Ramos (cell line): ENCODE results near the gene CROCC2.

Experiments
- in situ Hi-C: fragments of 300-500 bp; cut with MboI; formaldehyde crosslinking; loops from one replicate; pipeline ENCODE4 v1.14.3; 2022; ENCODE audit warnings: low sequenced_read_pairs; ENCODE audit not compliant: unreplicated experiment

The CROCC2 gene

GRCh38 chr2:240982821-240983281 lies 76.7 kb downstream of the CROCC2 start:
- in situ Hi-C loops: no loop called here

DNA sequence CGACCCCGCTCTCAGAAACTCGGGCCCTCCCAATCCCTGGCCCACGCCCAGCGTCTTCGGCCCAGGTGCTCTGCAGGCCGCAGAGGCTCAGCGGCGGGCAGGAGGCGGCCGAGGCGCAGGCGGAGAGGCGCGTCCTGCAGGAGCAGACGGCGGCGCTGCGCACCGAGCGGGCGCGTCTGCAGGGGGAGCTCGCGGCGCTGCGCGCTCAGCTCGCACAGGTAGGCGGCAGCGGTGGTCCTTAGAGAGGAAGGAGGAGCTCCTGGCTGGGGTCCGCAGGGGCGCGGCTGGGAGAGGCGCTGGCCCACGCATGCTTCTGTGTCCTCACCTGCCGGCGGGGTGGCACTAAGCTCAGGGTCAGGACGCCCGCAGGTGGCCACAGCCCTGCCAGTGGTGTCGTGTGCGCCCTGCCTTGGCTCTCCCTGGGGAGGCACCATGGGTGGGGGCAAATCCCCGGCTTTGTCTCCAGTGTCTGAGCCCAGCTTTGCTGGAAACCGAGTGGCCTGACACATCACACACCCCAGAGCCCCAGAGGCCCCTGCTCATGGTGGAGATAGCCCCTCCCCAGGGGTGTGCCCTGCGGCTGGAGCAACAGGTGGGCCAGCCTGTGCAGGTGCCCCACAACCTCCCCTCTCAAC lies 77.3 kb downstream of the CROCC2 start:
- in situ Hi-C loops: no loop called here

DNA sequence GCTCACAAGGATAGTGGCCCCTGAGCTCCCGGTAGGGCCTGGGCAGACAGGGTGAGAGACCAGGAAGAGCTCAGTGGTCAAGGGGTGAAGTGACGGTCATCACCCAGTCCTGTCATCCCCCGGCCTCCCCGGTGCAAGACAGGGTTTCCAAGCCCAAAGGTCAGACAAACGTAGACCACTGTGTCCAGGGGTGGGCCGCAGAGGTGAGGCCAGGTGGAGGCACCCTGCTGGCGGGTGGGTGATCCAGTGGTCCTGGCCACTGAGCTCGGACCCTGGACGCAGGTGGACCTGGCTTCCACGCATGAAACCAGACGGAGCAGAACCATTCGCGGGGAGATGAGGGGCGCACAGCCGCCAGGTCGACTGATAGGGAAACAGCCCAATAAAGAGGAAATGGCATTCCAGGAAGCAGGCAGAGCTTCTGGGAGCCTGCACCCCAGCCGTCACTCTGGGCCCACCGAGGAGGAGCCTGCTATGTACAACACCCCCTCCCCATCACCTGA lies 77.9 kb downstream of the CROCC2 start:
- in situ Hi-C loops: no loop called here

GRCh38 chr2:240985881-240986786 lies 80.0 kb downstream of the CROCC2 start:
- in situ Hi-C loops: no loop called here

DNA sequence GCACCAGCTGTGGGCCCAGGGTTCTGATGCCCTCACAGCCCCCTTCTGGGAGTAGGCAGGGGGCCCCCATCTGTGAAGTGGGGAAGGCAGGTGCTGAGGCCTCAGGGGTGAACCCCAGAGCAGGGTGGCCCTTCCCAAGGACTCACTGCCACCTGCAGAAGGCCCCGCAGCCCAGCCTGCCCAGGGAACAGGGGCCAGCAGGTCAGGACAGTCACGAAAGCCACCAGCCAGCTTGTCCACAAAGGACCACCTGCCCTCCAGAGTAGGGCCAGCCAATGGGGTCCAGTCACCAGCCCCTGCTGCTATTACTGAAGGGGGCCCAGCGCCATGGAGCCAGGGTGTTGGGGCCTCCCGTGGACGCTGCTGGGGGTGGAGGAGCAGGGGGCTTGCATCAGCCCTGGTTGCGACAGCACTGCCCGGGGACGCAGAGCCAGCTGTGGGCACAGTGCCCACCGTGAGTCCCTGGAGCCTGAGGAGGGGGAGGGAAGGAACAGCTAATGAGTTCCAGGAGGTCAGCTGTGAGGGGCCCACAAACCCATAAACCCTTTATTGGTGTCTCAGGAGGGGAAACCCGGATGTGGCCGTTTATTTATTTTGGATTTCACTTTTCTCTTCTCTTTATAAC lies 80.8 kb downstream of the CROCC2 start:
- in situ Hi-C loops: no loop called here

DNA sequence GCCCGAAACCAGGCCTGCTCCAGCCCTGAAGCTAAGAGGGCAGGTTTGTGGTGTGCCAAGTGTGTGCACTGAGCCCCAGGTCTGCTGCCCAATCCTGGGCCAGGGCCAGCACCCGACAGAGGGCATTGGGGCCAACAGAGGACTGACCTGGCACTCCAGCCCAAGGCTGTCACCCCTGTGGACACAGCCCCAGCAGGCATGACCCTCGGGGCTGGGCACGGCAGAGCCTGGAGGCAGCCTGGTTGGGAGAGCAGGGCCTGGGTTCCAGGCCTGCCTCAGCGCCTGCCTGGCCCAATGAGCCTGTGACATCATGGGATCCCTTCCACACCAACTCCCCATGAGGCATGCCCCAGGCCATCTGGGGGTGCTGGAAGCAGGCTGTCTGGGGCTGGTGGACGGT lies 81.5 kb downstream of the CROCC2 start:
- in situ Hi-C loops: no loop called here

DNA sequence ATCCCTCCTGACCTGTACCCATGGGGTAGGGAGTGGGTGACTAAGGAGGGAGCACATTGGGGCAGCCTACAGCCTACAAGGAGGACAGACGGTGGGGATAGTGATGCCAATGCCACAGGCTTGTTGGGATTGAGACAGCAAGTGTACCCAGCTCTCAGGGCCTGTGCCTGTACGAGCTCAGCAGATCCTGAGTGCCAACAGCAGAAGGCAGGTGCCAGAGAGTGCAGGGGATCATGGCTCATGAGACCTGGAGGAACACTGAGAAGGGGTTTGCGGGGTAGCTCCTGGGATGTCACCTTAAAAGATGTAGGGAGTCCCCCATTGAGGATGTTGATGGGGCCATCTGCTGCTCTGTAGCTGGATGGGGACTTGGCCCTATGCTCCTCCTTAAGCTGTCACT lies 82.0 kb downstream of the CROCC2 start:
- in situ Hi-C loops: no loop called here

DNA sequence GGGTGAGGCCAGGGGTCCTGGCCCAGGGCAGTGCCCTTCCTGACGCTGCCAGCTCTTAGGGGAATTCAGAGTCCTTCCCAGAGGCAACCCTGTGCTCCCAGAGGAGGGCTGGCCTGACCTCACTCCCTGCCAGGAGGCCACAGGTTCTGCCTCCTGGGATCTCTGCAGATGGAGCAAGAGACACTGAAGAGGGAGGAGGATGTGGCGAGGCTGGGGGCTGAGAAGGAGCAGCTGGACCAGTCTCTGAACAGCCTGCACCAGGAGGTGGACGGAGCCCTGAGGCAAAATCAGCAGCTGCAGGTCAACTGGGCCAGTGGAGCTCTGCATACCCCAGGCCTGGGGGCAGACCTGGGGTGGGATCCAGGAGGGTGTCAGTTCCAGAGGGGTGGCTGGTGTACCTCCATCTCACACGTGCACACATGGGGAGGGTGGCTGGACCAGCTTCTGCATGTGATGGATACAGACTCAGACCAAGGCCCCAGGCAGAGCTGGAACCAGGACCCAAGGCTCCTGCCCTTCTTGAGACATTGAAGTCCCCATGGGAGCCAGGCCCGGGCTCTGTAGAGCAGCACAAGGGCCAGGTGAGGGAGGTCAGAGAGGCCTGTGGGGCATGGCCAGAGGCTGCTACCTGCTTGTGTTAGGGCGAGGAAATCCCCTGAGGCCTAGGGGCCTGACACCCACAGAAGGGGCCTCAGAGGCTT lies 82.6 kb downstream of the CROCC2 start:
- in situ Hi-C loops: no loop called here

- in situ Hi-C loops: no loop called here
Measured at GRCh38 chr2:240989451-240990265, 83.5 kb downstream of the CROCC2 start.

DNA sequence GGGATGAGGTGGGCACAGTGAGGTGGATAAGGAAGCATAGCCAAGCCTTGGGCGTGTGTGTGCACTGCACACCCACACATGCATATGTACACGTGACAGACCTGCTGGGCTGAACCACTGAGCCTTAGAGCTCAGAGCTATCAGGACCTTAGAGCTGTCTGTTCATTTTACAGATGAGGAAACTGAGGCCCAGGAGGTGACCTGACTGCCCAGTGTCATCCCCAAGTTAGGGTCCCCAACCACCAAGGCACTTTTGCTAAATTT lies 84.1 kb downstream of the CROCC2 start:
- in situ Hi-C loops: no loop called here

DNA sequence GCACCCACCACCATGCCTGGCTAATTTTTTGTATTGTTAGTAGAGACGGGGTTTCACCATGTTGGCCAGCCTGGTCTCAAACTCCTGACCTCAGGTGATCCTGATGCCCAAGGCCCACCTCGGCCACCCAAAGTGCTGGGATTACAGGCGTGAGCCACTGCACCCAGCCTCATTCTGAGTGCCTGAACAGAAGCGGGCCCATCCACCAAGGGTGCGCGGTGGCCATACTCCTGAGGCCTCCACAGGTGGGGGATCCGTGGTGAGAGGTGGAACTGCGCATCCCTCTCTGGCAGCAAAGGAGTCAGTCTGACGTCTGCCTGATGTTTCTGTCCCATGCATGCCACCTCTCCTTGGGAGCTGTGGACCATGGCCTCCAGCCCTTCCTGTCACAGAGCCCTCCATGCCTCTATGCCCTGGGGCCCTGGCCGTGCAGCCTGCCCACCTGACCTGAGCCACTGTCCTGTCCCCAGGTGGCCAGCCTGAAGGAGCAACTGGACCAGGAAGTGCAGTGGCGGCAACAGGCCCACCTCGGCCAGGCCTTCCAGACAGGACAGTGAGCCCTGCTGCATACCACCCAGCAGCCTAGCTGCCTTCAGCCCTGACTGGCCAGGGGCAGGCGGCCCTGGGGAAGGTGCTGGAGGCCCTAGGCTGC lies 84.7 kb downstream of the CROCC2 start:
- in situ Hi-C loops: no loop called here

- in situ Hi-C loops: no loop called here
Measured at GRCh38 chr2:240991378-240992263, 85.5 kb downstream of the CROCC2 start.

DNA sequence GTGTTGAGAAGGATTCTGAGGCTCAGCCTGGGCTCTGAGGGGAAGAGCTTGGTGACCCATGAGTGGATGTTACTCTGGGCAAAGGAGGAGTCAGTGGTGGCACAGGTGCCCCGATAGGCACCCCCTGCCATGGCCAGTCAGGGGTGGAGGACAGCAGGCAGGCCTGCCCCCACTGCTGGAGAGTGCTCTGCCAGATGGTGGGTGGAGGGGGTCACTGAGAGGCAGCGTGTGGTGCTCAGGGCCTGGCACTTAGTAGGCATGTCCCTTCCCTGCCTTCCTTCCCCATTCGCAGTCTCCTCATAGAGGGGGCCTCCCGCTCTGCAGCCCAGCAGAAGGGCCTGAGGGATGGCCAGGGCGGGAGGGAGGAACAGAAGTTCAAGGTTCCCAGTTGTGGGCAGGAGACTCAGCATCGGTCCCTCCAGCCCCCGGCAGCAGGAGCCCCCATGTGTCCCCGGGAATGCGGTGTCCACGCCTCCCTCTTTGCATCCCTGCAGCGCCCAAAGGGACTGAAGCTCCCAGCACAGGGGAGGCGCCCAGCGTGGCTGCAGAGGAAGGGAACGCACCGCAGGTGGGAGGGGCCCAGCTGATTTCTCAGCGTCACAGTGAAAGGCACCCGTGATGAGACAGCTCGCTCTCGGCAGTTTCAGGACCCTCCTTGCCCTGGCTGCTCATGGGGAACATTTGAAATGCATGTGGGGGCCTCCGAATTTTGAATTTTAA lies 86.6 kb downstream of the CROCC2 start:
- in situ Hi-C loops: no loop called here

DNA sequence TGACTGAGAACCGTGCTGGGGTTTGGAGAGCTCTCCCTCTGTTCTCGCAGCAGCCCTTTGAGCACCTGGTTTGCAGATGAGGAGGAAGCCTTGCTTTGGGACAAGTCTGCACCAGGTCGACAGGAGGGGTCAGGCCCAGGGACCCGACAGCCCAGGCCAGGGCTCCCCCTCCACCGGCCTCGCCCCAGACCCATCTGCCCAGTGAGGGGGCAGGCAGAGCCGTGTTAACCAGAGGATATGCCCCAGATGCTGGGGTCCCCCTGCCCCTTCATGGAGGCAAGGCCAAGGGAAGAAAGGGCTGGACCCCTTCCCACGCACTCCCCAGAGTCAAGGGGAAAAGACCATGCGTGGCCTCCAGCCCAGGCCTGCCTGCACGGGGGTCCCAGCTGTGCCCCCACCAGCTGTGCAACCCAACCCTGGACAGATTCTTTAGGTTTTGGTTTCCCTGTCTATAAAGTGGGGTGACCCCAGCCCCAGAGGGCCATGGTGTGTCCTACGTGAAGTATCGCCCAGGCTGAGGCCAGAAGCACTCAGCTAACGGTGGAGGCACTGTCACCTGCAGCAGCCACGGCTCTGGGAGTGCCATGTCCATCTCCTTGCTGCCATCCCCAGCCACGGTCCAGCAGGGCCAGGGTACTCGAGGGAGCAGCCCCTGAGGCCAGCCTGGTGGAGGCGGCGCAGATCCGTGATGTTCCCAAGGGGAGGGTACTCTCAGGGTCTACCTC lies 87.5 kb downstream of the CROCC2 start:
- in situ Hi-C loops: no loop called here

GRCh38 chr2:240994171-240994896 lies 88.2 kb downstream of the CROCC2 start:
- in situ Hi-C loops: no loop called here
